Stimulated activated CD4-positive, alpha-beta T cell treated with anti-CD3 and anti-CD28 coated beads, Interleukin-1b, Interleukin-23, amount 100 ng/mL, for 48 hours (primary cell): Measurements from ENCODE around the gene C1QTNF1.
"Not testable (repeated sequence)": the region's sequence is repeated elsewhere in the genome, so short reads cannot be mapped to it uniquely, and the experiment has no call there.

Source experiments
- DNase-seq: peaks from one replicate; pipeline ENCODE4 v3.0.0-alpha.2; 2020

The C1QTNF1 gene

GRCh38 chr17:79006794-79007503 lies 17.0 kb upstream of the C1QTNF1 start:
- DNase-seq = no peak

- no peak for DNase-seq
Observed at GRCh38 chr17:79007504-79008381, 16.2 kb upstream of the C1QTNF1 start.

- no peak for DNase-seq
Observed at GRCh38 chr17:79008666-79009387, 15.1 kb upstream of the C1QTNF1 start.

GRCh38 chr17:79009397-79010303 lies 14.3 kb upstream of the C1QTNF1 start, which contains the start of gene CANT1:
CANT1 (minus strand) TSS chr17:79009764; CDS start chr17:78997622, 12,142 bp downstream.
- peak; percentile 80 for DNase-seq

GRCh38 chr17:79010304-79010646 lies 13.7 kb upstream of the C1QTNF1 start:
- no peak for DNase-seq

GRCh38 chr17:79011451-79012147 lies 12.4 kb upstream of the C1QTNF1 start:
- no peak for DNase-seq

GRCh38 chr17:79012563-79013134 lies 11.3 kb upstream of the C1QTNF1 start:
- no peak for DNase-seq

- DNase-seq = no peak
Observed at GRCh38 chr17:79014158-79014758, 9.7 kb upstream of the C1QTNF1 start.

- no peak for DNase-seq
Observed at GRCh38 chr17:79017546-79018369, 6.2 kb upstream of the C1QTNF1 start.

GRCh38 chr17:79018370-79018695 lies 5.6 kb upstream of the C1QTNF1 start:
- no peak for DNase-seq

GRCh38 chr17:79019261-79019631 lies 4.7 kb upstream of the C1QTNF1 start:
- DNase-seq = no peak

GRCh38 chr17:79019632-79020584 lies 4.1 kb upstream of the C1QTNF1 start:
- peak; percentile 43 for DNase-seq

GRCh38 chr17:79020631-79021301 lies 3.2 kb upstream of the C1QTNF1 start:
- no peak for DNase-seq

GRCh38 chr17:79021929-79022328 lies 2.0 kb upstream of the C1QTNF1 start:
- not testable (repeated sequence) for DNase-seq

GRCh38 chr17:79022507-79022991 lies 1.4 kb upstream of the C1QTNF1 start:
- no peak for DNase-seq

GRCh38 chr17:79023180-79023705 lies 726 bp upstream of the C1QTNF1 start:
- no peak for DNase-seq

- no peak for DNase-seq
Observed at GRCh38 chr17:79024901-79025737, 1.1 kb downstream of the C1QTNF1 start.
